Activated B cell treated with CpG ODN at 0.5 μM for 24 hours (primary cell): ENCODE data around the gene BABAM2. TPM values are rescaled to one million over a fixed set of nuclear protein-coding genes. Genes with fewer than 3 reads are reported as not detected.
"Not testable (repeated sequence)": the region's sequence is repeated elsewhere in the genome, so short reads cannot be mapped to it uniquely, and the experiment has no call there.

Experiments
- ATAC-seq: fragments of 200-7000 bp; cut with Tn5 transposase; one replicate; pipeline ENCODE4 v1.10.0; 2021; ENCODE audit warnings: low read depth, mild to moderate bottlenecking, moderate library complexity
- CTCF ChIA-PET: fragments of 350-600 bp; sonication (Branson Sonifier 250); formaldehyde crosslinking; loops from one replicate; lab custom pipeline; 2021; ENCODE audit warnings: antibody characterized with exemption; lab: Charles Lee
- POLR2A ChIA-PET: fragments of 350-600 bp; sonication (Branson Sonifier 250); formaldehyde crosslinking; loops from one replicate; lab custom pipeline; 2021; ENCODE audit warnings: antibody characterized with exemption; lab: Charles Lee
- DNase-seq: peaks from one replicate; pipeline ENCODE4 v3.0.0; 2022
- H3K27ac Mint-ChIP-seq: one replicate; pipeline ENCODE4 v1.8.0; 2020; ENCODE audit warnings: mixed read lengths
- H3K27me3 Mint-ChIP-seq: one replicate; pipeline ENCODE4 v1.8.0; 2021; ENCODE audit warnings: mixed read lengths
- H3K36me3 Mint-ChIP-seq: one replicate; pipeline ENCODE4 v1.8.0; 2021; ENCODE audit warnings: low read depth, mixed read lengths
- H3K4me1 Mint-ChIP-seq: one replicate; pipeline ENCODE4 v1.8.0; 2021; ENCODE audit warnings: mixed read lengths
- H3K4me3 Mint-ChIP-seq: one replicate; pipeline ENCODE4 v1.8.0; 2020; ENCODE audit warnings: mild to moderate bottlenecking, mixed read lengths
- H3K9me3 Mint-ChIP-seq: one replicate; pipeline ENCODE4 v1.8.0; 2020; ENCODE audit warnings: mixed read lengths
- intact Hi-C: fragments of 100-400 bp; cut with micrococcal nuclease; formaldehyde crosslinking; loops from one replicate; pipeline ENCODE4 v1.15.1; 2024
- total RNA-seq: library from RNA; stranded (reverse); gene quantifications from 2 replicates; pipeline ENCODE4 v1.2.3, GENCODE V29; 2022
- TF ChIP-seq, protein P1 (sequence below): fragments of 200-600 bp; IDR thresholded peaks from one replicate; pipeline ENCODE4 v1.8.0; 2022; ENCODE audit warnings: antibody characterized with exemption, mild to moderate bottlenecking

BABAM2 gene
- total RNA-seq, 1 donor from 2014 or later, result 55.6 TPM

DNA sequence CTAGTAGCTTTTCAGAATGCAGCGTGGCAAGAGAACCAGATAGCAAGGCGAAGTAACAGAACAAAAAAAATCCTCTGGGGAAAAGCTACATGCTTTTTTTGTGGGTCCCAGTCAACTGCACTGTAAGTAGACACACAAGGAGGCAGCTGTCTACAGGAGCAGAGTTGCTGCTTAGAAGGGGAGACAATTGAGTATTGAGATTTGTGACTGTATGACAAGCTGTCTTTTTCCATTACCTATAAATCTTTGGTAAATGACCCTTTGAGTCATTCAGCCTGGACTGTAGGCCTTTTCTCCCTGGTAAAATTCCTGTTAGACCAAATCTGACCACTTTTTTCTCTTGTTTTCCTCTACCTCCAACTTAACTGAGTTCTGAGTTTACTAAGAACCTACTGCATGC is 358.0 kb downstream of the BABAM2 start:
- H3K4me1 Mint-ChIP-seq, result peaks cover 10% of the 10 kb centered on the region
- CTCF ChIA-PET, result no interaction called here

DNA sequence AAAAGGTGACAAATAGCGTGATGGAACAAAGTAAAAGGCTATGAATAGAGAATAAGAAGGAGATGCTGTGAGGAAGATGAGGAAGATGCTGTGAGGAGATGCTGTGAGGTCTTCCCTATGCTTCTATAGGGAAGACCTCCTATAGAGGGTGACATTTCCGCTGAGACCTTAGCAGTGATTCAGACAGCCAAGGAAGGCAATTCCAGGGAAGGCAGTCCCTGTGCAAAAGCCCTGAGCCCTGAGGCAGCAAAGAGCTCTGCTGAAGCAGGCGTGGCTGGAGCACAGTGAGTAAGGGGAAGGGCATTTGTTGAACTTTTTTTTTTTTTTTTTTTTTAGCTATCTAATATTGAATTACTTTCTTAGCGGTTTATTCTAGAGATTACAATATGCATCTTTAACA is 359.5 kb downstream of the BABAM2 start:
- CTCF ChIA-PET, result no interaction called here
- Mint-ChIP-seq H3K27me3 (no peaks in the 10 kb centered on the region), H3K4me3 (no peak overlapping the region), H3K27ac (no peak overlapping the region), H3K36me3 (peaks cover 29% of the 10 kb centered on the region), H3K9me3 (no peaks in the 10 kb centered on the region), H3K4me1 (peaks cover 10% of the 10 kb centered on the region)
- DNase-seq, result no peak
- no peak for ATAC-seq
- intact Hi-C loops, result no loop called here
- TF ChIP-seq, protein P1, sequence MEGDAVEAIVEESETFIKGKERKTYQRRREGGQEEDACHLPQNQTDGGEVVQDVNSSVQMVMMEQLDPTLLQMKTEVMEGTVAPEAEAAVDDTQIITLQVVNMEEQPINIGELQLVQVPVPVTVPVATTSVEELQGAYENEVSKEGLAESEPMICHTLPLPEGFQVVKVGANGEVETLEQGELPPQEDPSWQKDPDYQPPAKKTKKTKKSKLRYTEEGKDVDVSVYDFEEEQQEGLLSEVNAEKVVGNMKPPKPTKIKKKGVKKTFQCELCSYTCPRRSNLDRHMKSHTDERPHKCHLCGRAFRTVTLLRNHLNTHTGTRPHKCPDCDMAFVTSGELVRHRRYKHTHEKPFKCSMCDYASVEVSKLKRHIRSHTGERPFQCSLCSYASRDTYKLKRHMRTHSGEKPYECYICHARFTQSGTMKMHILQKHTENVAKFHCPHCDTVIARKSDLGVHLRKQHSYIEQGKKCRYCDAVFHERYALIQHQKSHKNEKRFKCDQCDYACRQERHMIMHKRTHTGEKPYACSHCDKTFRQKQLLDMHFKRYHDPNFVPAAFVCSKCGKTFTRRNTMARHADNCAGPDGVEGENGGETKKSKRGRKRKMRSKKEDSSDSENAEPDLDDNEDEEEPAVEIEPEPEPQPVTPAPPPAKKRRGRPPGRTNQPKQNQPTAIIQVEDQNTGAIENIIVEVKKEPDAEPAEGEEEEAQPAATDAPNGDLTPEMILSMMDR, result no peak
- POLR2A ChIA-PET, result no interaction called here

More for the DNA sequence above, 358.0 kb downstream of the BABAM2 start:
- H3K36me3 Mint-ChIP-seq, result peaks cover 33% of the 10 kb centered on the region
- H3K27me3 Mint-ChIP-seq, result no peaks in the 10 kb centered on the region
- no peak overlapping the region for H3K27ac Mint-ChIP-seq
- H3K9me3 Mint-ChIP-seq, result no peaks in the 10 kb centered on the region
- DNase-seq (no peak), ATAC-seq (no peak)
- TF ChIP-seq, protein P1, result no peak
- H3K4me3 Mint-ChIP-seq, result no peak overlapping the region
- POLR2A ChIA-PET, result no interaction called here
- intact Hi-C loops, result no loop called here

DNA sequence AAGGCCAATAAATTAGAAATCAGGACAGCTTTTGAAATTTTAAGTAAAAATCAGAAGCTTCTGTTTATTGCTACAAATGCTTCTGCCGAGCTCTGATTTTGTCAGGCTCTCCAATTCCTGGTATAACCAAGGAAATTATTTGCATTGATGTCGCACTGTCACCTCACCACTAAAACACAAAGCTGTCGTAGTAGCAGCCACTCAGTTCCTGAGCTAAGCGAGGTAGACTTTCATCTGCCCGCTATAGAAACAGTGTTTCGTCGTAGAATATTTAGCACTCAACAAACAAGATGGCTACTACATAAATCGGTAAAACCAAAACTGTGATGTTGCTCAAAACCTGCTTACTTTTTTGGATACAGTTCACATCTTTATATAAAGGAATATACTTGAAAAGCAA is 360.8 kb downstream of the BABAM2 start:
- Mint-ChIP-seq H3K9me3 (no peaks in the 10 kb centered on the region), H3K4me3 (no peak overlapping the region), H3K27me3 (no peaks in the 10 kb centered on the region), H3K4me1 (peaks cover 10% of the 10 kb centered on the region), H3K36me3 (peaks cover 16% of the 10 kb centered on the region), H3K27ac (no peak overlapping the region)
- ATAC-seq (no peak), DNase-seq (no peak)
- intact Hi-C loops, result no loop called here
- ChIA-PET CTCF (no interaction called here), POLR2A (no interaction called here)
- TF ChIP-seq, protein P1, result no peak

DNA sequence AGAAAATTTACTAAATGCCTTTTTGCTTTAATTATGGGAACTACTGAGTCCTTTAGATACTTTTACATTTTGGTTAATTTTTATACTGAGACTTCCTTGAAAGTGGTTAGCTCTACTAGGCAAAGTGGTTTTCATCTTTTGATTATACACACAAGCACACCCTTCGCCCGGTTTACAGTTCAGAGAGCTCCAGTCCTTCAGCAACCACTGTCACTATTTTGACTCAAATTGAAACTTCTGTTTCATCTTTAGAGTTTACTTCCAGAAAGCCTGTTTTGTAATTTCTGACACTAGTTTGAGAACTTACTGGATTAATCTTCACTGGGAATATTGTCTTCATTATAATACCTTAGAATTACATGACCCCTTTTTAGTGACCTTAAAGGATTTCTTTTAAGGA is 361.8 kb downstream of the BABAM2 start:
- POLR2A ChIA-PET, result no interaction called here

DNA sequence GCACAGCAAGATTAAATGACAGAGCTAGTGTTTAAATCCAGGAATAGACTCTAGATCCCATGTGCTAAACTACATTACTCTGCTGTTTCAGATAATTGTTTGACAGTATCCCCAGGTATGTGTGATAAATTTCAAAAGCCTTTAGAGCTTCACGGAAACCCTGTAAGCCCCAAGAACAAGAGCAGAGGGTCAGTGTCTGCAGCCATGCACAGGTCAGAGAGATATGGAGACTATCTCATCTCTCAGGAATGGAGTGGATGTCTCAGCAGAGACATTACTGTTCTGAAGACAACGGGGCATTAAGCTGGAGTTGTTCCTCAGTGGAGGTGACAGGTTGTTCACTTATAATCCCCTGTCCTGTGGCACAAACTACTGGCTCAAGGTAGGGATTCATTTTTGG is 363.0 kb downstream of the BABAM2 start:
- ChIA-PET CTCF (no interaction called here), POLR2A (no interaction called here)
- Mint-ChIP-seq H3K4me3 (no peak overlapping the region), H3K27me3 (no peaks in the 10 kb centered on the region), H3K36me3 (peaks cover 14% of the 10 kb centered on the region), H3K4me1 (peaks cover 4% of the 10 kb centered on the region), H3K9me3 (no peaks in the 10 kb centered on the region), H3K27ac (no peak overlapping the region)
- TF ChIP-seq, protein P1, result no peak
- DNase-seq (no peak), ATAC-seq (no peak)
- intact Hi-C loops, result no loop called here

More for the DNA sequence above, 361.8 kb downstream of the BABAM2 start:
- TF ChIP-seq, protein P1, result no peak
- intact Hi-C loops, result no loop called here
- no peak overlapping the region for H3K27ac Mint-ChIP-seq
- H3K36me3 Mint-ChIP-seq, result peaks cover 20% of the 10 kb centered on the region
- H3K9me3 Mint-ChIP-seq, result no peaks in the 10 kb centered on the region
- ATAC-seq (no peak), DNase-seq (no peak)
- H3K4me3 Mint-ChIP-seq, result no peak overlapping the region
- H3K4me1 Mint-ChIP-seq, result peaks cover 5% of the 10 kb centered on the region
- CTCF ChIA-PET, result no interaction called here
- H3K27me3 Mint-ChIP-seq, result no peaks in the 10 kb centered on the region

DNA sequence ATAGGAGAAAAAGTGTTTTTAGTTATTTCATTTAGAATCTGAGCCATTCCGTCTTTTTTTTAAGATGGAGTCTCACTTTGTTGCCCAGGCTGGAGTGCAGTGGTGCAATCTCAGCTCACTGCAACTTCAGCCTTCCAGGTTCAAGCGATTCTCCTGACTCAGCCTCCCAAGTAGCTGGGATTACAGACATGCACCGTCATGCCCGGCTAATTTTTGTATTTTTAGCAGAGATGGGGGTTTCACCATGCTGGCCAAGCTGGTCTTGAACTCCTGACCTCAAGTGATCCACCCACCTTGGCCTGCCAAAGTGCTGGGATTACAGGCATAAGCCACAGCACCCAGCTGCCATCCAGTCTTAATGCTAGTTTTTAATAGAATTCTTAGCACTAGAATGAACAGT is 364.7 kb downstream of the BABAM2 start:
- ATAC-seq, CTCF ChIA-PET, intact Hi-C loops: not testable (repeated sequence)

More for the DNA sequence above, 364.7 kb downstream of the BABAM2 start:
- H3K27ac Mint-ChIP-seq, H3K4me1 Mint-ChIP-seq, H3K27me3 Mint-ChIP-seq, H3K4me3 Mint-ChIP-seq, POLR2A ChIA-PET, DNase-seq, H3K9me3 Mint-ChIP-seq: not testable (repeated sequence)
- H3K36me3 Mint-ChIP-seq, result peaks cover 14% of the 10 kb centered on the region
